Fibroblast of lung (primary cell): ENCODE measurements around the gene KRTAP20-3.

ENCODE experiments used
- EZH2 ChIP-seq: IDR thresholded peaks from 2 replicates; pipeline ENCODE4 v1.5.1; 2012; ENCODE audit warnings: low read length, control low read depth, mild to moderate bottlenecking; ENCODE audit errors: missing control alignments
- TF ChIP-seq, protein P1 (sequence below), 2 donors: IDR thresholded peaks in 1 of 2; conservative IDR thresholded peaks in 1 of 2; 1 replicate in 1 of 2; 2 replicates in 1 of 2; pipeline ENCODE4 v1.5.1; 2011 to 2012; ENCODE audit warnings: low read length in 2 of 2, control low read depth in 1 of 2, inconsistent platforms in 1 of 2, low read depth in 1 of 2, mild to moderate bottlenecking in 1 of 2

DNA sequence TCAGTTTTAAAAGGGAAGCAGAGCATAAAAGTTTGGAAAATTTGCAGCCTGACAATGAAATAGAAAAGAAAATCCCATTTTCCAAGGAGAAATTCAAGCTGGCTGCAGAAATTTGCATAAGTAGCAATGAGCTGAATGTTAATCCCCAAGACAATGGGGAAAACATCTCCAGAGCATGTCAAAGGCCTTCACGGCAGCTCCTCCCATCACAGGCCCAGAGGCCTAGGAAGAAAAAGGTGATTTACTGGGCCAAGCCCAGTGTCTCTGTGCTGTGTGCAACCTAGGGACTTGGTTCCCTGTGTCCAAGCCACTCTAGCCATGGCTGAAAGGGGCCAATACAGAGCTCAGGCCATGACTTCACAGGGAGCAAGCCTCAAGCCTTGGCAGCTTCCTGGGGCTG lies 26.1 kb downstream of the KRTAP20-3 start:
- TF ChIP-seq, protein P1, sequence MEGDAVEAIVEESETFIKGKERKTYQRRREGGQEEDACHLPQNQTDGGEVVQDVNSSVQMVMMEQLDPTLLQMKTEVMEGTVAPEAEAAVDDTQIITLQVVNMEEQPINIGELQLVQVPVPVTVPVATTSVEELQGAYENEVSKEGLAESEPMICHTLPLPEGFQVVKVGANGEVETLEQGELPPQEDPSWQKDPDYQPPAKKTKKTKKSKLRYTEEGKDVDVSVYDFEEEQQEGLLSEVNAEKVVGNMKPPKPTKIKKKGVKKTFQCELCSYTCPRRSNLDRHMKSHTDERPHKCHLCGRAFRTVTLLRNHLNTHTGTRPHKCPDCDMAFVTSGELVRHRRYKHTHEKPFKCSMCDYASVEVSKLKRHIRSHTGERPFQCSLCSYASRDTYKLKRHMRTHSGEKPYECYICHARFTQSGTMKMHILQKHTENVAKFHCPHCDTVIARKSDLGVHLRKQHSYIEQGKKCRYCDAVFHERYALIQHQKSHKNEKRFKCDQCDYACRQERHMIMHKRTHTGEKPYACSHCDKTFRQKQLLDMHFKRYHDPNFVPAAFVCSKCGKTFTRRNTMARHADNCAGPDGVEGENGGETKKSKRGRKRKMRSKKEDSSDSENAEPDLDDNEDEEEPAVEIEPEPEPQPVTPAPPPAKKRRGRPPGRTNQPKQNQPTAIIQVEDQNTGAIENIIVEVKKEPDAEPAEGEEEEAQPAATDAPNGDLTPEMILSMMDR (conservative IDR thresholded peaks at IDR 0.05 in 1 of 2, IDR thresholded peaks at IDR 0.05 in 1 of 2; ENCODE audit: low read depth in 1 of 2, low read length in 2 of 2): no peak
- no peak for TF ChIP-seq EZH2
